Amniotic stem cell (primary cell): ENCODE results near the gene ABLIM2.

ENCODE experiments used
- DNase-seq: peaks from one replicate; lab custom pipeline; 2025; lab: John Stamatoyannopoulos, UW

The ABLIM2 gene

DNA sequence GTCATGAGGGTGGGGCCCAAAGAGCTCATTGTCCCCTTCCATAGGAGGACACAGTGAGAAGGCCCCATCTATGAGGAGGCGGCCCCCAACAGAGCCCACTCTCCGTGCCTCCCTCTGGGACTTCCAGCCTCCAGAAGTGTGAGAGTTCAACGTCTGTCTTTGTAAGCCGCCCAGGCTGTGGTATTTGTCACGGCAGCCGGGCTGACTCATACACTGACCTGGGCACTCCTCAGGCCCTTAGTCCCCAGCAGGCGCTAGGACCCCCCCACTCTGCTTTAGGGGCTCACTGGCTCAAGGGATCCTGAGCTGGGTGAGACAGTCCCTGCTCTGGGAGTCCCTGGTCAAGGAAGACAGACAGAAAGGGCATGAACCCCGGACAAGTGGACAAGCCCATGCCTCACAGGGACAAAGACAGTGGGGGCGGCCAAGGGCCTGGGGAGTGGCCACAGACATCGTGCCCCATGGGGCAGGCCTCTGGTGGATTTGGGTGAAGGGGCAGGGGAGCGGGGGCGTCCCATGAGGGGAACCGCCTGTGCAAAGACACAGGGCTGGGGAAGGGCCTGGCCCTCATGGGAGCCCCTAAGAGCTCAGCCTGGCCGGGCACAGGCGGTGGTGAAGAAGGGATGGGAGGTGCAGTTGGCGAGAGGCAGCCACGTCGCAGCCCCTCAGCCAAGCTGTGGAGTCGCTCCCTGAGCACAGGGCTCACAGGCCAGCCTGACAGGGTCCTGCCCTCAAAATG is 21.5 kb downstream of the ABLIM2 start:
- DNase-seq, result no peak

DNA sequence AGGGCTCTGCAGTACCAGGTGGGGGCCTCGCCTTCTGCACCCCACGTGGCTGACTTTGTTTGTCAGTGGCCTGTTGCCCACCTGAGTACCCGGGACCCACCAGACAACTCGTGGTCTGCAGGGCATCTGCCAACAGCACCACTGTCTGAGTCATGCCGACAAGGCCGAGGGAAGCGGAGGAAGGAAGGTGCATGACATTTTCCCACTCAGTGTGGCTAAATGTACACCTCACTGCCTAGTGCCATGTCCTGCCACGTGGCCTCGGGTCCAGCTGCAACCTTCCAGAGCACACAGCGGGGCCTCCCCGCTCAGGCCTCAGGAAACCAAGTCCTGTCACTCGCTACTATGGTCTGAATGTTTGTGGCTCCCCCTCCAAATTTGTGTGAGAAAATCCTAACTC is 22.1 kb downstream of the ABLIM2 start:
- no peak for DNase-seq

DNA sequence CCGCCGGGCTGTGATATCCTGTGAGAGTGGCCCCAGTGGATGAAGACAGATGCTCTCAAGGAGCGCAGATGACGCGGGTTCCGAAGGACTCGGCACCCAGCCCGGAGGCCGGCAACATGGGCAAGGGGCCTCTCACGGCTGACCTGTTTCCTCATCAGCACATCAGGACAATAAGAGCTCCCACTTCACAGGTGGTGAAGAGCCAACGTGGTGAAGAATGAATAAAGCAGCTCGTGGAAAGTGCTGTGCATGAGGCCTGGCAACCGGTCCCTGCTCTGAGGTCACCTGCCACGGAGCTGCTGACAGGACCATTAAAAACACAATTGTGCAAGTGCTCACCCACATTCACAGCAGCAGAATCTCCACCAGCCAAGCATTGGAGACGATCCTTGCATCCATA is 22.9 kb downstream of the ABLIM2 start:
- no peak for DNase-seq

DNA sequence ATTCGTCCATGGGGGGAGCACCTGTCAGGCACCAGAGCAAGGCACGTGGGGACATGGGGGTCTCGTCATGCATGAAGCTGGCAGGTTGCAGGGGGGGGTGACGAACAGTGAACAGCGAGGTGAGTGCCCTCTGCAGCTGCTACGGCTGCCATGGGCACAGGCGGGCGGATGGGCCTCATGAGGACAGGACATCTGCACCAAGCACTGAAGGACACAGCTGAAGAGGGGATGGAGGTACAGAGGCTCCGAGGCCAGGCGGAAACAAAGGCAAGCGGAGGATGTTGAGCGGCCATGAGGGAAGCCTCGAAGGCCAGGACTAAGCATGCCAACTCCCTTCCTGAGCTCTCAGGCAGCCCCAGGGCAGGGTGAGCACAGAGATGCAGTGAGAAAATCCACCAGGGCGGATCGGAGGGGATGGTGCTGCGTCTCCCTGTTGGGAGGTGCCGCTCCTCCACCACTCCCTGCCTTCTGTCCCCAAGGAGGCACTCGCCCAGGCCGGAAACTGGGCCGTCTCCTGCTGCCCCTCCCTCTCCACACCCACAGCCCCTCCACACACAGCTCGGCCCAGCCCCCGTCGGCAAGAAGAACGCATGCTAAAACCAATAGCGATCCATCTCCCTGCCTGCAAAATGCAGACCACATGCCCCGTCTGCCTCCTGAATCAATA is 24.6 kb downstream of the ABLIM2 start:
- DNase-seq, result no peak

DNA sequence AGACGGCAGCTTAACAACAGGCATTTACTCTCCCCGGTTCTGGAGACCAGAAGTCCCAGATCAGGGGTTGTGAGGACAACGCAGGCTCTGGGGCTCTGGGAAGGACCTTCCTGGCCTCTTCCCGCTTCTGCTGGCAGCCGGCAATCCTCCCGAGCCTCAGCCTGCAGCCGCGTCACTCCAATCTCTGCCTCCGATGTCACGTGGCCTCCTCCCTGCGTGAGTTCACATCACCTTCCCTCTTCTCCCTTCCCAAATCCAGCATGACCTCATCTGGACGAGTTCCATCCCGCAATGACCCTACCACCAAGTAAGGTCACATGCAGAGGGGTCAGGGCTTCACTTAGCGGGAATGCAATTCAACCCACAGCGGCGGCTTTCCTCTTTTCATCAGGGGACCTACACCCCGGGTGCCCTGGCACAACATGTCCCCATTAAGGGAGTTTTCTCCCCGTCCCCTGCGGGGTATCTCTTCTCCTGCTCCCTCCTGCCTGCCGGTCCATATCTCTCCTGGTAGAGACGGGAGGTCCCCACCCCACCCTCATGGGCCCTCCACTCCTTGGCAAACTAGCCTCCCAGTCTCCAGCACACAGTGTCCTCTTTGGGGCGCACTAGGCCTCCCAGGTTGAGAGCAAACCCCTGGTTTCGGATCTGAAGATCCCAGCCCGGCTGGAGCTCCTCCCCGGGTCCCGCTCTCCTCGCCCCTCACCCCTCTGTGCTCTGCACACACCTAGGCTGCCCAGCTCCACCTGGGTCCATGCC is 25.5 kb downstream of the ABLIM2 start:
- no peak for DNase-seq

DNA sequence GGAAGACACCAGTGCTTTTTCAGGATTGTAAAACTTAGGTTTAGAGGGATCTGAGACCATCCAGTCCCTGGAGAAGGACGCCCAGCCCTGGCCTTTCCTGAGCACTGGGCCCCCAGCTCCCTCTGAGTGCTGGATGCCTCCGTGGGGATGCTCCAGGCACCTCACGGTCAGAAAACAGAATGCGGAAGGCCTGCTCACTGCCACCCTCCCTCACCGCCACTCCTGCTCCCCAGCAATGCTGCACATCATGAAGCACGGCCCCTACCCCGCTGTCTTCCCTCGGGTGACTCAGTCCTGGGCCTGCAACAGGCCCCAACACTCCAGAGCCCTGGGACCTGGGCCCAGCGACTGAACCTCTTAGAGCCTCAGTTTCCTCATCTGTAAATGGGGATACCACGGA is 26.2 kb downstream of the ABLIM2 start:
- no peak for DNase-seq

DNA sequence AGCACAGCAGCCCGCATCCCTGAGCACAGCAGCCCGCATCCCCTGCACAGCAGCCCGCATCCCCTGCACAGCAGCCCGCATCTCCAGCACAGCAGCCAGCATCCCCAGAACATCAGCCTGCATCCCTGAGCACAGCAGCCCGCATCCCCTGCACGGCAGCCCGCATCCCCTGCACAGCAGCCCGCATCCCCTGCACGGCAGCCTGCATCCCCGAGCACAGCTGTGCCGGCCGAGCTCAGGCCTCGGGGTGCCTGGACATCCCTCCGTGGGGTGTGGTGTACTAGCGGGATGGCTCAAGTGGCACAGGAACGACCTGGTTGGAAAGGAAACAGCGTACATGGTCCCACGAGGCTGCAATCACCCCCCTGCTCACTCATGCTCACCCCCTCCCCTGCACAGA is 26.8 kb downstream of the ABLIM2 start:
- DNase-seq, result no peak

DNA sequence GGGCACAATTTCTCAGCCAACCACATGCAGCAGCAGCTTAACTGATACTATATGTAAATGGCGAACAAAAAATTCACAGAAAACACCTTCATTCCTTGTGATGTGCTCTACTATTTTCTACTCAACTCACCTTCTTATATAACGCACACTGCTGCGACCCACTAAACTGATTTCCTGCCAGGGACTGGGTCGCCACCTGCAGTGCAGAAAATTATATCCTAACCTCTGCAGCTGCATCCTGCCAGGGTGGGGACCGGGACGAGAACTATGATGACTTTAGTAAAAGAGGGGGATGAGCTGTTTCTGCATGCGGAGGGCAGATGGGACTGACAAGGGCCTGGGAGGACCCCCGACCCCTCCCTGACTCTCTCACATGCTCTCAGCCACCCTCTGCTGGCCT is 27.4 kb downstream of the ABLIM2 start:
- DNase-seq, result no peak

DNA sequence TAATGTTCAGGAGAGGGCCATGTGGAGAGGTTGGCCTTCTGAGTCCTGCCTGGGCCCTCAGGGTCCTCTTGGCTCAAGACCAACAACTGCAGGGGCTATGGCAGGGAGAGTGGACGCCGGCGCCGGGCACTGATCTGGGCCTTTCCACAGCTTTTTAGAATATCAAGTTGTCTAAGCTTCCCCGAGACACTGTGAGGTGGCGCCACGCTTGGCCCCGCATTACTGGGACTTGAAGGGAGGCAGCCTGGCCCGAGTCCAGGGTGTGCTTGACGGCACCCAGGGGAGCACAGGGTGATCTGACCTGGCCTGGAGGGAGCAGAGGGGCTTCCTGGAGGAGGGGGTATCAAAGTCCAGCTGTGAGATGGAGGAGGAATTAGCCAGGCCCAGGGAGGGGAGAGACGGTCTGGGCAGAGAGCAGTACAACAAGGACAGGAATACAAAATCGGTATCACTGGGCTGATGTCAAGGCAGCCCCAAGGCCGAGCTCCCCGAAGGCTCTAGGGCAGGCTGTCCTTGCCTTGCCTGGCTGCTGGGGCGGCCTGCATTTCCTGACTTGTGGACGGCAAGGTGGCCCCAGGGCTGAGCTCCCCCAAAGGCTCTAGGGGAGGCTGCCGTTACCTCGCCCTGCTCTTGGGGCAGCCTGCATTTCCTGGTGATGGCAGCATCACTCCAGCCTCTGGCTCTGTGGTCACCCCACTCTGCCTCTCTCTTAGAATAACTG is 28.1 kb downstream of the ABLIM2 start:
- DNase-seq, result no peak

DNA sequence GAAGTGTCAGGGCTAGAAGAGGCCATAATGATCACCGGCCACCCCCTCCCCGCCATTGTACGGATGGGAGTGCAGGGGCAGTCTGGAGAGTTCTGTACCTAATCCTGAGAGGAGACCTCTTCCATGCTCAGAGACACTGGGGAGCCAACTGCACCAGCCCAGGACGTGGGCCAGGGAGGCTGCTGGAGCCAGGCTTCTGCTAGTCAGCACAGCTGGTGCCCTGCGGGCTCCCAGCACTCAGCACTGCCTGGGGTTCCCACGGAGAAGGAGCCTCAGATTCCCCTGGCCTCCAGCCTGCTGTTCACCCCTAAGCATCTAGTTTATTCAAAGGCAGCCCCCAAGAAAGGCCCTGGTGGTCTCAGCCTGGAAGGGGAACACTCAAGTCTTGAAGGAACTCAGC is 28.8 kb downstream of the ABLIM2 start:
- no peak for DNase-seq

DNA sequence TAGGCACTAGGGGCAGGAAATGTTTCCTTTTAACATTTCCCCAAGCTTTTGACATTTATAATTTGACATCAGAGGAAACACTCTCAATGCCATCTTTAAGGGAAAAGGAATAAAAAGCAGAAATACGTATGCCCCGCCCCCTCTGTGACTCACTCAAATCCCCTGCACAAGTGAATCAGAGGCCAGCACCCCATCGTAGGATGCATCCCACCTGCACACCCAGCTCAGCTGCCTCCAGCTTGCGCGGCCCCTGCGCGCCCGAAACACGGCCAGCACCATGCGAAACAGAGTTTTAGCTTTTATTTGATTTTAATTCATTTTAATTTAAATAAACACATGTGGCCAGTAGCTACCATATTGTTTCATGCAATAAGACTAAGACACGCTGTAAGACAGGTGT is 29.5 kb downstream of the ABLIM2 start:
- DNase-seq, result no peak

DNA sequence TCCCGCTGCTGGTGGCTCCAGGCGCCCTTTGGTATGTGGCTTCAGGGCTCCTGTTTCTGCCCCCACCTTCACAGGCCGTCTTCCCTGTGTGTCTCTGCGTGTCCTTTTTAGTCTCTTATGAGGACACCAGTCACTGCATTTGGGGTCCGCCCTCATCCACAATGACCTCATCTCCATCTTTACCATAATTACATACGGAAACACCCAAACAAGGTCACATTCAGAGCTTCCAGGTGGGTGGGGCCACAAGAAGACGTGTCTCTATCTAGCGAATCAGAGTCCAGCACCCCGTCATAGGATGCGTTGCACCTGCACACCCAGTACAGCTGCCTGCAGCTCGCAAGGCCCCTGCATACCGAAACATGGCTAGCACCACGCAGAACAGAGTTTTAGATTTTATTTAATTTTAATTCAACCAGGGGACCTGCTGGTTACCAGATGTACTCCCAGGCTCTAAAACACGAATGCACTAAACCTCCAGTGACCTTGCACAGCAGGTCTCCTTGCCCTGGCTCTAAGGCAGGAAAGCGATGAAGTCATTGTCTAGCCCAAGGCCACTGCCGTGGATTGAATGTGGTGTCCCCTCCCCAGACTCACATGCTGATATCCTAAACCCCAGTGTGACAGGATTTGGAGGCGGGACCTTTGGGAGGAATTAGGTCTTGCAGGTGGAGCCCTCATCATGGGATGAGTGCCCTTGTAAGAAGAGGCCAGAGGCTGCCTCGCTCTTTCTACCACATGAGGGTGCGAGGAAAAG is 30.3 kb downstream of the ABLIM2 start:
- DNase-seq, result no peak

DNA sequence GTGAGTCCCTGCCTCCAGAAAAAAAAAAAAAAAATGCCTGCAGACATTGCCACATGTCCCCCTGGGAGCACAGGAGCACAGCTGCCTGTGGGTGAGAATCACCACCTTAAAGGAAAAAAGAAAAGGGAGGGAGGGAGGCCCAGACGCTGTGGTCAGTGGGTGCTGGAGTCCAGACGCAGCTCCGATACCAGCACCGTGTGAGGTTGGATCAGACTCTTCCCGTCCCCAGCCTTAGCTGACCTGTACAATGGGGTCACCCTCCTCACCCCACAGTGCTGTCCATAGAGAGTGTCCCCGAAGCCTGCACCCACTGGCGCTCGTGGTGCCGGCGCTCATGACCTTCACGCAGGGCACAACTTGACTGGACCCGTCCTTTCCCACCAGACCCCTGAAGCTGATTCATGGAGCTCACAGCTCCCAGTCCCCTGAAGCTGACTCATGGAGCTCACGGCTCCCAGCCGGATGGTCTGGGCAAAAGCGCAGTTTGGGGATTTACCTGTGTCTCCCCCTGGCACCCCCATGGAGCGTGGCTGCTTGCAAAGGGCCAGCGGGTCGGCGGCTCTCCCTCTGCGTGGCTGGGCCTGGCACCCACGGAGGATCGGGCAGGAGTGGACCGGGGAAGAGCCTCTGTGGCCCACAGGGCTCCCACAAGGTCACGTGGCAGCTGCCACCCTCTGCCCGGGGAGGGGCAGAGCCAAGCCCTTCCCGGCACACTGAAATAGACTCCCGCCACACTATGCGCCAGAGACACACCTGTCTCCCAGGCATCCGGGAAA is 31.4 kb downstream of the ABLIM2 start:
- no peak for DNase-seq

DNA sequence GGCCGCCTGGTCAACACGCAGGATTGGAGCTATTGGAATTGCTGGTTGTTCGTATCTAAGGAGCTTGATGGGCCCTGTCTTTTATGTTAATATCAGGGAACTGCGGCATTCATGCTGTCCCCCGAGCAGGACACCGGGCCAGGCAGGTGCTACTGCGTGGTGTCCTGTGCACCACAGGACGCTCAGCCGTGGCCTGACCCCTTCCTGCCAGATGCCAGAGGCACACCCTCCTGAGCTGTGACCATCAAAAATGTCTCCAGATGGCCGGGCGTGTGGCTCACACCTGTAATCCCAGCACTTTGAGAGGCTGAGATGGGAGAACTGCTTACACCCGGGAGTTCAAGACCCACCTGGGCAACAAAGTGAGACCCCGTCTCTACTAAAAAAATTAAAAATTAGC is 32.1 kb downstream of the ABLIM2 start:
- DNase-seq, result no peak

DNA sequence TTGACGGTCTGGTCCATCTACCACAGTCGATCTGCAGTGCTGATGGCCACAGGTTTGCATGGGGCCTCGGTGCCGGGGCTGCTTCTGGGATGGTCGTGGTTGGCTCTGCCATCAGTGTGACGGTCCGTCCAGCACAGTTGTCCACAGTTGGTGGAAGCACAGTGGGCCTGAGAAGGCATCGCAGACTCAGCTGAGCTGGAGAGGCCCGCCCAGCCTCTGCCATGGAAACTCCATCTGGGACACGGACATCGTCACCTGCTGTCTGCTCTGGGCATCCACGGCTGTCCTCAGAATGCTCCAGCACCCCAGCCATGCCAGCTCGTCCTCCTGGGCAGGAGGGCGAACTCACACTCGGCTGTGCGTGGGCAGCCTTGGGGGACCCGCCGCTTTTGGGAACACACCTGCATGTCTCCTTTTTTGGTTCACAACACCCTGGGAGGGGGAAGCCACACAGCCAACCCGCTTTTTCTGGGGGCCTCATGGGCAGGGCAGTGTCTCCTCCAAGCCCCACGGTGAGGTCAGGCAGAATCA is 33.0 kb downstream of the ABLIM2 start:
- no peak for DNase-seq

DNA sequence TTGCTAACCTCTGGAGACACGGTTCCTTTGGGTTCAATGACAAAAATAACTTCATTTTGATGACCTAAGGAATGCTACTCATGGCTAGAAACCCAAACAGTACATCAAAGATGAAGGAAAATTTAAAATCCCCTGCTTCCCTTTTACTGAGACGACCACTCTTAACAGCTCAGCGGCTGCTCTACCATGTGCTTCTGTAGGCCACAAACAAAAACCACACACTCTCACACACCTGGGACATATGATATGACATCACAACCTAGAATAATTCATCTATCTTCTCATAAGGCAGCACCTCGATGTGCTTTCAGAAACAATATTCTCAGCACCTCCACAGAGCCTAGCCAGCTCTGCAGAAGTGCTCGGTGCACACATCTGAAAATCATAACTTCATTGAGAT is 34.7 kb downstream of the ABLIM2 start:
- no peak for DNase-seq

DNA sequence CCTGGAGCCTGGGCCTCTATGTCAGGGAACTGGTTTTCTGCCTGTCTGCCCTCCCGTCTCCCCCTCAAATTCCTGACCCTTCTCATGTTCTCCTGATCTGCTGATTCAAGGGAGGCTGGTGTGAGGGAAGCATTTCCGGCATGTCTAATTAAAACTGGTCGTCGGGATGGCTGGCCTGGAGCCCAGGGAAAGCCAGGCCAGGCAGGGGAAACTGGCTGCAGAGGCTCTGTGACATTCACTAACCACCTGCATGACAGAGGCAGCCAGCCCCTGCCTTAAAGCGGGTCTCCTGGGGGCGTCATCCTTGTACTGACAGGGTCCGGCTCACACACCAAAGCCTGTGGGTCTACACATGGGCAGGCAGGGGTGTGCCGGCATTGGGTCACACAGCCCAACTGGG is 35.2 kb downstream of the ABLIM2 start:
- no peak for DNase-seq

DNA sequence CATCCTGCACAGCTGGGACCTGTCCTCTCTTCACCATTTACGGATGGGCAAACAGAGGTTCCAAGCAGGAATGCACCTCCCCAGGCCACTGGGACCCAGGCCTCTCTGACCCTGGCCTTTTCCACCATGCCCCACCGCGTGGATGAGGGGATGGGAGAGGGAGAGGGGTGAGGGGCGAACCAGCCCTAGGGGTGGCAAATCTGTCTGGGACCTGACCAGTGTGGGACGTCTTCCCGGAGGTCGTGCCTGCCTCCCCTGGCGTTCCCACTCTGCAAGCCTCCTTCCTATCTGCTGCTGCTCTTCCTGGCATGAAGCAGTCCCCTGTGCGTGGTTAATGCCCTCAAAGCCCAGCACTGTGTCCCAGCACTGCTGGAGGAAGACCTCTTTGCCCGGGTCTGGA is 35.9 kb downstream of the ABLIM2 start:
- no peak for DNase-seq

DNA sequence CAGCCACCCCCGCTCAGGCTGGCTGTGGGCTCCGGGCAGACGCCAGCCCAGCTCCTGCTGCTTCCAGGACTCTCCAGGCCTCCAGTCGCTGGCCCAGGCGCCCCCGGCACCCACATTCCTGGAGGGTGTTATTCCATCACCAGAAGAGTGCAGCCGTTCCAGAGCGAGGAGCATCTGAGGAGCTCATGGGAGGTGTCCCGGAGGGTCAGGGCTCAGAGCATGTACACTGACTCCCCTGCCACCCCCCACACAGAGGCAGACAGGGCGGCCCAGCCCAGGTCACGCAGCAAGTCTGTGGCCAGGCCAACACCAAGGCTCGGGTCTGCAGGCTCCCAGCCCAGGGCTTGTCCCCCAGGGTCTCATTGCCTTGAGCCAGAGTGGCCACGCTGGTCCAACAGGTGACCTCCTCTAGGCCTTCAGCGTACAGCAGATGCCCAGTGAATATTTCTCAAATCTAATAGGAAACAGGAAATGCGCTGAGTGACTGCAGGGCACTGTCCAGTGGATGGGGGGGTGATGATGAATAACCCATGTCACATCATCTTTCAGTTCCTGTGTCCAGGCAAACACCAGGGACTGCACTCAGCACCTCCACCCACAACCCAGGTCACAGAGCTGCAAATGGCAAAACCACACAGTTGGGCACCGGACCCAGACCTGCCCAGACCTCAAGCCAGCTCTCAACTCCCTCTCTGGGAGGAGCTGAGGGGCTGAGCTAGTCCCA is 37.2 kb downstream of the ABLIM2 start:
- no peak for DNase-seq

DNA sequence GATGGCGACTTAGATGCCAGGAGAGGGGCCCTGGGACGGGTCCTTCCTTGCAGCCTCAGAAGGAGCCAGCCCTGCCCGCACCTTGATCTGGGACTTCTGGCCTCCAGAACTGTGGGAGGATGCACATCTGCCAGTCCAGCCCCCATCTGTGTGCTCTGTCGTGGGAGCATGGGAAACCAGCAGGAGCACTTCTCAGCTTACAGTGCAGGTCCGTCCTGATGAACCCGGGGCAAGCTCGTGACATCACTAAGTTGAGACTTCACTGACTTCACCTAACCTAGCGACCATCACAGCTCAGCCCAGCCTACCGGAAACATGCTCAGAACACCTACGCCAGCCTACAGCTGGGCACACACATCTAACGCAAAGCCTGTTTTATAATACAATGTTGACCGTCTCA is 38.1 kb downstream of the ABLIM2 start:
- no peak for DNase-seq
